ENCODE measurements around the gene CERT1.
A peak's percentile ranks its signal among the peaks of the same experiment; 100 is the strongest.

CERT1 gene

DNA sequence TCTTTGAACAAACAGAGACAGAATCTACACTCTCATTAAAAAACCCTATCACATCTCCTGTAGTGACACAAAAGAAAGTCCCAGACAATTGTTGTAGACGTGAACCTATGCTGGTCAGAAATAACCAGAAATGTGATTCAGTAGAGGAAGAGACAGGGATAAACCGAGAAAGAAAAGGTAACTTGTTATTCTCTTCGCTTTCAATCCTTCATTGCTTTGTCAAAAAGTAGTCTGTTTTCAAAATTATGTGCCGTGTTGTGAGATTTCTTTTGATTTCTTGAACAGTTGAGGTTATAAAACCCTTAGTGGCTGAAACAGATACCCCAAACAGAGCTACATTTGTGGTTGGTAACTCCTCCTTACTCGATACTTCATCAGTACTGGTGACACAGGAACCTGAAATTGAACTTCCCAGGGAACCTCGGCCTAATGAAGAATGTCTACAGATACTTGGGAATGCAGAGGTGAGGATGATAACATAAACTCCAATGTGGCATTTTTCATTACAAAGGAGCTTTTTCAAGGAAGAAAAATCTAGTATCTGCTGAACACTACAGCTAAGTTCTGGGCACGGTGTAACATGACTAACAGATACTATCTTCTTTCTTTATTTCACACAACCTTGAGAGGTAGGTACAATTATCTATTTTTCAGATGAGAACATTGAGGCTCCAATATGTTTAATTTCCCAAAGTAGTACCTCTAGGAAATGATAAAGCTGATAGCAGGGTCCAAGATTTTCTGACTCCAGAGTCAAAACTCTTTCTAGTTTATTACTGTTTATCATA is 160.1 kb downstream of the CERT1 start:
- Histone ChIP-seq H3K79me2 (ENCODE audit: insufficient read depth, low read length) (peaks cover 79% of the 10 kb centered on the region), H3K4me3 (ENCODE audit: low read length, poor library complexity, severe bottlenecking) (no peak overlapping the region), H3F3A (ENCODE audit: low read depth) (no peaks in the 10 kb centered on the region), H3K9me3 (ENCODE audit: insufficient read depth, low read depth, low read length) (no peaks in the 10 kb centered on the region), H2AFZ (ENCODE audit: low read length) (no peak overlapping the region), H3K9me2 (replicated peaks; ENCODE audit: low read depth, low read length) (no peaks in the 10 kb centered on the region), H3K27me3 (ENCODE audit: insufficient read depth, low read length, poor library complexity, severe bottlenecking) (no peaks in the 10 kb centered on the region), H3K36me3 (ENCODE audit: insufficient read depth, low read length) (peaks cover 97% of the 10 kb centered on the region), H3K9ac (ENCODE audit: low read depth, low read length, poor library complexity, severe bottlenecking) (no peak overlapping the region), H3K4me2 (ENCODE audit: low read depth, low read length, poor library complexity, severe bottlenecking) (no peak overlapping the region), H3K4me1 (ENCODE audit: insufficient read depth, low read length, poor library complexity, severe bottlenecking) (peaks cover 6% of the 10 kb centered on the region), H4K20me1 (ENCODE audit: insufficient read depth, low read length, poor library complexity, severe bottlenecking) (peaks cover 80% of the 10 kb centered on the region)
- TF ChIP-seq, protein P1, sequence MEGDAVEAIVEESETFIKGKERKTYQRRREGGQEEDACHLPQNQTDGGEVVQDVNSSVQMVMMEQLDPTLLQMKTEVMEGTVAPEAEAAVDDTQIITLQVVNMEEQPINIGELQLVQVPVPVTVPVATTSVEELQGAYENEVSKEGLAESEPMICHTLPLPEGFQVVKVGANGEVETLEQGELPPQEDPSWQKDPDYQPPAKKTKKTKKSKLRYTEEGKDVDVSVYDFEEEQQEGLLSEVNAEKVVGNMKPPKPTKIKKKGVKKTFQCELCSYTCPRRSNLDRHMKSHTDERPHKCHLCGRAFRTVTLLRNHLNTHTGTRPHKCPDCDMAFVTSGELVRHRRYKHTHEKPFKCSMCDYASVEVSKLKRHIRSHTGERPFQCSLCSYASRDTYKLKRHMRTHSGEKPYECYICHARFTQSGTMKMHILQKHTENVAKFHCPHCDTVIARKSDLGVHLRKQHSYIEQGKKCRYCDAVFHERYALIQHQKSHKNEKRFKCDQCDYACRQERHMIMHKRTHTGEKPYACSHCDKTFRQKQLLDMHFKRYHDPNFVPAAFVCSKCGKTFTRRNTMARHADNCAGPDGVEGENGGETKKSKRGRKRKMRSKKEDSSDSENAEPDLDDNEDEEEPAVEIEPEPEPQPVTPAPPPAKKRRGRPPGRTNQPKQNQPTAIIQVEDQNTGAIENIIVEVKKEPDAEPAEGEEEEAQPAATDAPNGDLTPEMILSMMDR (conservative IDR thresholded peaks at IDR 0.05; ENCODE audit: low read length): no peak
- no peak for TF ChIP-seq EZH2phosphoT487 (IDR thresholded peaks at IDR 0.05; ENCODE audit: borderline replicate concordance)

DNA sequence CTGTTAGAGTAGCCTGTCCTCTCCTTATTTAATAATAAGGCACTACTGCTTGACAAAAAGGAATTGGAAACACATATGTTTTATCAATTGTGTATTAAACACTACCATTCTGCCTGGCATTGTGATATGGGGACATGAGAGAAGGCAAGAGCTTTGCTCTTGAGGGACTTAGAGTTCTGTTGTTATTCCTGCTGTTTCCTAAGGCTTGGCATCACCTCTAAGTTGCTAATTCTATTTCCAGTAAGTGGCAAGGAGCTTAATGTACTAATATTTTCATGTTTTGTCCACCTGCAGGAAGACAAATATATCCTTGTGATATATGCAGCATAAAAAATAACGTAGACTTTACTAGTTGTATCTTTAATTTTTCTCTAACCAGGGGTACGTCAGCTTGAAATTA is 161.8 kb downstream of the CERT1 start:
- peaks cover 87% of the 10 kb centered on the region for H3K79me2 ChIP-seq (ENCODE audit: insufficient read depth, low read length)
- H3K9ac ChIP-seq (ENCODE audit: low read depth, low read length, poor library complexity, severe bottlenecking): no peak overlapping the region
- H4K20me1 ChIP-seq (ENCODE audit: insufficient read depth, low read length, poor library complexity, severe bottlenecking): peaks cover 82% of the 10 kb centered on the region
- TF ChIP-seq, protein P1 (conservative IDR thresholded peaks at IDR 0.05; ENCODE audit: low read length): no peak
- no peak for TF ChIP-seq EZH2phosphoT487 (IDR thresholded peaks at IDR 0.05; ENCODE audit: borderline replicate concordance)
- H3K9me3 ChIP-seq (ENCODE audit: insufficient read depth, low read depth, low read length): no peaks in the 10 kb centered on the region
- no peaks in the 10 kb centered on the region for H3K27me3 ChIP-seq (ENCODE audit: insufficient read depth, low read length, poor library complexity, severe bottlenecking)
- no peaks in the 10 kb centered on the region for H3F3A ChIP-seq (ENCODE audit: low read depth)
- H3K9me2 ChIP-seq (replicated peaks; ENCODE audit: low read depth, low read length): no peaks in the 10 kb centered on the region
- peaks cover 6% of the 10 kb centered on the region for H3K4me1 ChIP-seq (ENCODE audit: insufficient read depth, low read length, poor library complexity, severe bottlenecking)
- peaks cover 97% of the 10 kb centered on the region for H3K36me3 ChIP-seq (ENCODE audit: insufficient read depth, low read length)
- H3K4me2 ChIP-seq (ENCODE audit: low read depth, low read length, poor library complexity, severe bottlenecking): peak overlapping the region; percentile 9
- H2AFZ ChIP-seq (ENCODE audit: low read length): no peak overlapping the region
- no peak overlapping the region for H3K4me3 ChIP-seq (ENCODE audit: low read length, poor library complexity, severe bottlenecking)

DNA sequence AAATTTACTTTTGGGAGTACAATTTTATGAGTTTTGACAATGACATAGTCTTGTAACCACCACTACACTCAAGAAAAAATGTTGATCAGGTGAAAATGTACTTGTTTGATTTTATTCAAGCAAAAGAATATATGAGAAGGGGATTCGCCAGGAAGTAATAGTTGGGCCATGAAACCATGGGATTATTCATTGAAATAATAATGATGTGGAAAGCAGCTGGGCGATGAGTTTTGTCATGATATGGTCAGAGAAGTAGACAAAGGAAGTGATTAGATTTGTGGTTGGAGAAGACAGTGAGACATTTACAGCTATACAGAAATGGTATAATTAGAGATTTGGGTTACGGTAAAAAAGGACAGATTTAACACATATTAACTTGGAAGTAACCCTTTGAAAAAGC is 163.2 kb downstream of the CERT1 start:
- no peak for TF ChIP-seq EZH2phosphoT487 (IDR thresholded peaks at IDR 0.05; ENCODE audit: borderline replicate concordance)
- TF ChIP-seq, protein P1 (conservative IDR thresholded peaks at IDR 0.05; ENCODE audit: low read length): no peak
- Histone ChIP-seq H4K20me1 (ENCODE audit: insufficient read depth, low read length, poor library complexity, severe bottlenecking) (peaks cover 86% of the 10 kb centered on the region), H3K4me1 (ENCODE audit: insufficient read depth, low read length, poor library complexity, severe bottlenecking) (peaks cover 12% of the 10 kb centered on the region), H3K79me2 (ENCODE audit: insufficient read depth, low read length) (peaks cover 96% of the 10 kb centered on the region), H3K4me3 (ENCODE audit: low read length, poor library complexity, severe bottlenecking) (no peak overlapping the region), H3F3A (ENCODE audit: low read depth) (no peaks in the 10 kb centered on the region), H3K9me2 (replicated peaks; ENCODE audit: low read depth, low read length) (no peaks in the 10 kb centered on the region), H3K27me3 (ENCODE audit: insufficient read depth, low read length, poor library complexity, severe bottlenecking) (no peaks in the 10 kb centered on the region), H3K4me2 (ENCODE audit: low read depth, low read length, poor library complexity, severe bottlenecking) (peak overlapping the region; percentile 9), H3K9ac (ENCODE audit: low read depth, low read length, poor library complexity, severe bottlenecking) (no peak overlapping the region), H3K9me3 (ENCODE audit: insufficient read depth, low read depth, low read length) (no peaks in the 10 kb centered on the region), H2AFZ (ENCODE audit: low read length) (no peak overlapping the region), H3K36me3 (ENCODE audit: insufficient read depth, low read length) (peaks cover 94% of the 10 kb centered on the region)
